Endothelial cell of umbilical vein (primary cell): ENCODE results near the gene ADNP. TPM values are rescaled to one million over a fixed set of nuclear protein-coding genes. Genes with fewer than 3 reads are reported as not detected.

Experiments used
- BruUV-seq: library from RNA; stranded (reverse); fragments of 400-500 nt; replicated peaks from 2 replicates; lab custom pipeline; 2021; lab: Mats Ljungman, UMichigan
- CTCF ChIA-PET: fragments of 300-600, 350-600 bp; sonication (Branson Sonifier 250); formaldehyde crosslinking; loops from one replicate; lab custom pipeline; 2021; ENCODE audit warnings: antibody characterized with exemption, inconsistent platforms; lab: Charles Lee
- POLR2A ChIA-PET: fragments of 300-600, 350-600 bp; sonication (Branson Sonifier 250); formaldehyde crosslinking; loops from one replicate; lab custom pipeline; 2021; ENCODE audit warnings: antibody characterized with exemption, inconsistent platforms; lab: Charles Lee
- DNase-seq: peaks from one replicate; pipeline ENCODE4 v3.0.0-alpha.2; 2011; ENCODE audit warnings: low read depth, low spot score
- FAIRE-seq: peaks from 2 replicates; lab custom pipeline; 2011; peaks lifted over from hg19 to GRCh38; lab: Jason Lieb, UNC
- H2AFZ ChIP-seq: 2 replicates; pipeline ENCODE4 v1.6.0; 2012; ENCODE audit warnings: low read depth, low read length, control low read depth, inconsistent platforms
- H3K27ac ChIP-seq: 2 replicates; pipeline ENCODE4 v1.5.1; 2011; ENCODE audit warnings: low read depth, mild to moderate bottlenecking, control low read depth, low read length, moderate library complexity; ENCODE audit not compliant: insufficient read depth
- H3K27me3 ChIP-seq, 2 experiments: 2 replicates each; pipeline versions ENCODE4 v1.6.0 to v1.6.1; 2011; ENCODE audit warnings: low read length in 2 of 2, mixed read lengths in 1 of 2; ENCODE audit not compliant: control insufficient read depth in 2 of 2, insufficient read depth in 2 of 2
- H3K36me3 ChIP-seq, 2 experiments: 2 replicates in 1 of 2; 3 replicates in 1 of 2; pipeline ENCODE4 v1.5.1; 2011; ENCODE audit warnings: low read length in 2 of 2, mild to moderate bottlenecking in 1 of 2, moderate library complexity in 1 of 2; ENCODE audit not compliant: control insufficient read depth in 2 of 2, insufficient read depth in 2 of 2; ENCODE audit errors: extremely low read depth in 1 of 2
- H3K4me1 ChIP-seq: 3 replicates; pipeline ENCODE4 v1.5.1; 2011; ENCODE audit warnings: mild to moderate bottlenecking, low read length; ENCODE audit not compliant: control insufficient read depth, insufficient read depth; ENCODE audit errors: extremely low read depth
- H3K4me2 ChIP-seq: 2 replicates; pipeline ENCODE4 v1.6.1; 2011; ENCODE audit warnings: low read length, control low read depth, mixed read lengths; ENCODE audit not compliant: insufficient read depth
- H3K4me3 ChIP-seq, 3 experiments: fragments of 200-600 bp in 1 of 3; sonication (generic), shearing (Covaris generic) in 1 of 3; replicated peaks in 1 of 3; 2 replicates each; pipeline ENCODE4 v1.5.1; 2011 to 2016; ENCODE audit warnings: control low read depth in 3 of 3, low read length in 3 of 3, mild to moderate bottlenecking in 2 of 3, inconsistent platforms in 1 of 3, low read depth in 1 of 3, moderate library complexity in 1 of 3; ENCODE audit not compliant: insufficient read depth in 1 of 3
- H3K79me2 ChIP-seq: 2 replicates; pipeline ENCODE4 v1.6.0; 2012; ENCODE audit warnings: low read length, inconsistent platforms; ENCODE audit not compliant: control insufficient read depth, insufficient read depth
- H3K9ac ChIP-seq: replicated peaks from 2 replicates; pipeline ENCODE3; 2011; ENCODE audit warnings: low read length, control low read depth; ENCODE audit not compliant: insufficient read depth; ENCODE audit errors: extremely low read depth
- H3K9me1 ChIP-seq: replicated peaks from 3 replicates; pipeline ENCODE4 v1.6.0; 2011; ENCODE audit warnings: mild to moderate bottlenecking, low read length; ENCODE audit not compliant: control insufficient read depth, insufficient read depth; ENCODE audit errors: extremely low read depth
- H3K9me3 ChIP-seq: replicated peaks from 2 replicates; pipeline ENCODE4 v1.5.1; 2012; ENCODE audit warnings: low read length, inconsistent platforms; ENCODE audit not compliant: control insufficient read depth, insufficient read depth
- H4K20me1 ChIP-seq: replicated peaks from 2 replicates; pipeline ENCODE3; 2011; ENCODE audit warnings: mild to moderate bottlenecking, low read length; ENCODE audit not compliant: control insufficient read depth, insufficient read depth; ENCODE audit errors: extremely low read depth
- EZH2 ChIP-seq: IDR thresholded peaks from 2 replicates; pipeline ENCODE4 v1.6.1; 2012; ENCODE audit warnings: borderline replicate concordance, low read depth, mild to moderate bottlenecking, moderate library complexity, low read length, inconsistent platforms; ENCODE audit not compliant: severe bottlenecking
- FOS ChIP-seq: IDR thresholded peaks from 2 replicates; pipeline ENCODE4 v1.6.1; 2011; ENCODE audit warnings: mild to moderate bottlenecking, low read length, moderate library complexity, borderline replicate concordance; ENCODE audit not compliant: insufficient read depth
- GATA2 ChIP-seq: IDR thresholded peaks from 2 replicates; pipeline ENCODE4 v1.7.0; 2011; ENCODE audit warnings: low read depth, mild to moderate bottlenecking, moderate library complexity, mixed read lengths, low read length; ENCODE audit not compliant: insufficient read length, insufficient read depth
- JUN ChIP-seq: IDR thresholded peaks from 2 replicates; pipeline ENCODE4 v1.6.1; 2011; ENCODE audit warnings: borderline replicate concordance, low read depth; ENCODE audit not compliant: insufficient read length, insufficient read depth
- MYC ChIP-seq: IDR thresholded peaks from one replicate; pipeline ENCODE4 v1.6.1; 2011; ENCODE audit warnings: mild to moderate bottlenecking, low read depth, low read length
- POLR2A ChIP-seq: IDR thresholded peaks from 2 replicates; pipeline ENCODE4 v1.6.1; 2012; ENCODE audit warnings: low read depth, mild to moderate bottlenecking, control low read depth, low read length
- POLR2AphosphoS5 ChIP-seq: IDR thresholded peaks from 2 replicates; pipeline ENCODE4 v1.6.1; 2012; ENCODE audit warnings: low read depth, mild to moderate bottlenecking, control low read depth, low read length, moderate library complexity; ENCODE audit not compliant: insufficient read depth
- dilution Hi-C: fragments of 300-500 bp; cut with MboI; formaldehyde crosslinking; loops from one replicate; pipeline ENCODE4 v1.15.0; 2019; ENCODE audit warnings: low sequenced_read_pairs; ENCODE audit not compliant: extremely low pct_ligation_motif_present
- intact Hi-C: fragments of 100-400 bp; cut with micrococcal nuclease; formaldehyde crosslinking; loops from one replicate; pipeline ENCODE4 v1.10.0; 2022
- polyA plus RNA-seq, 4 experiments: library from polyadenylated mRNA; depleted of rRNA in 3 of 4; stranded (reverse) in 3 of 4; unstranded in 1 of 4; fragments of >200 nt; gene quantifications; 2 replicates each; pipeline versions ENCODE4 v1.2.1 to v1.2.3, GENCODE V29; 2011 to 2012; ENCODE audit warnings: missing spikeins in 1 of 4
- total RNA-seq: library from RNA; stranded (reverse); gene quantifications from 2 replicates; pipeline ENCODE4 v1.2.3, GENCODE V29; 2021
- TF ChIP-seq, protein P1 (sequence below), 2 donors: IDR thresholded peaks; 1 replicate in 1 of 2; 2 replicates in 1 of 2; pipeline ENCODE4 v1.5.1; 2011; ENCODE audit warnings: low read length in 2 of 2, mild to moderate bottlenecking in 2 of 2, moderate library complexity in 2 of 2, control low read depth in 1 of 2, inconsistent platforms in 1 of 2, low read depth in 1 of 2; ENCODE audit not compliant: insufficient read depth in 1 of 2; ENCODE audit errors: extremely low read depth in 1 of 2
- TF ChIP-seq, protein P2 (sequence below): IDR thresholded peaks from 2 replicates; pipeline ENCODE4 v1.6.1; 2011; ENCODE audit not compliant: insufficient read depth, insufficient read length

The ADNP gene
- total and polyA plus RNA-seq, 2 donors (not counting 3 experiments of a cell fraction or from before 2014, with no cell fraction given): 17.8 to 66.0 TPM

GRCh38 chr20:50866036-50866685 is 65.1 kb downstream of the ADNP start:
- Histone ChIP-seq H3K36me3 (no peaks in the 10 kb centered on the region), H3K79me2 (no peaks in the 10 kb centered on the region), H3K4me2 (no peak overlapping the region), H4K20me1 (no peaks in the 10 kb centered on the region), H3K27ac (no peak overlapping the region), H3K4me1 (no peaks in the 10 kb centered on the region), H3K27me3 (no peaks in the 10 kb centered on the region), H3K4me3 (no peak overlapping the region), H3K9ac (no peak overlapping the region), H3K9me1 (no peaks in the 10 kb centered on the region), H2AFZ (no peak overlapping the region), H3K9me3 (no peaks in the 10 kb centered on the region)
- ChIA-PET POLR2A (no interaction called here), CTCF (interaction anchor here (1.2 kb wide), 1 partner anchor 47 kb away, joined by 3 read pairs; no protein-coding TSS in a partner anchor)
- no peak for FAIRE-seq
- dilution Hi-C loops: no loop called here
- intact Hi-C loops: no loop called here
- no TSS peak for BruUV-seq
- DNase-seq: no peak
- TF ChIP-seq, protein P1, sequence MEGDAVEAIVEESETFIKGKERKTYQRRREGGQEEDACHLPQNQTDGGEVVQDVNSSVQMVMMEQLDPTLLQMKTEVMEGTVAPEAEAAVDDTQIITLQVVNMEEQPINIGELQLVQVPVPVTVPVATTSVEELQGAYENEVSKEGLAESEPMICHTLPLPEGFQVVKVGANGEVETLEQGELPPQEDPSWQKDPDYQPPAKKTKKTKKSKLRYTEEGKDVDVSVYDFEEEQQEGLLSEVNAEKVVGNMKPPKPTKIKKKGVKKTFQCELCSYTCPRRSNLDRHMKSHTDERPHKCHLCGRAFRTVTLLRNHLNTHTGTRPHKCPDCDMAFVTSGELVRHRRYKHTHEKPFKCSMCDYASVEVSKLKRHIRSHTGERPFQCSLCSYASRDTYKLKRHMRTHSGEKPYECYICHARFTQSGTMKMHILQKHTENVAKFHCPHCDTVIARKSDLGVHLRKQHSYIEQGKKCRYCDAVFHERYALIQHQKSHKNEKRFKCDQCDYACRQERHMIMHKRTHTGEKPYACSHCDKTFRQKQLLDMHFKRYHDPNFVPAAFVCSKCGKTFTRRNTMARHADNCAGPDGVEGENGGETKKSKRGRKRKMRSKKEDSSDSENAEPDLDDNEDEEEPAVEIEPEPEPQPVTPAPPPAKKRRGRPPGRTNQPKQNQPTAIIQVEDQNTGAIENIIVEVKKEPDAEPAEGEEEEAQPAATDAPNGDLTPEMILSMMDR (IDR thresholded peaks at IDR 0.05; ENCODE audit: extremely low read depth in 1 of 2, insufficient read depth in 1 of 2, low read depth in 1 of 2, low read length in 2 of 2): no peak
- TF ChIP-seq GATA2: no peak
- TF ChIP-seq POLR2AphosphoS5: no peak
- no peak for TF ChIP-seq JUN
- TF ChIP-seq, protein P2, sequence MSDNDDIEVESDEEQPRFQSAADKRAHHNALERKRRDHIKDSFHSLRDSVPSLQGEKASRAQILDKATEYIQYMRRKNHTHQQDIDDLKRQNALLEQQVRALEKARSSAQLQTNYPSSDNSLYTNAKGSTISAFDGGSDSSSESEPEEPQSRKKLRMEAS: no peak
- no peak for TF ChIP-seq POLR2A
- no peak for TF ChIP-seq MYC
- TF ChIP-seq FOS: no peak
- TF ChIP-seq EZH2: no peak
